ENCODE data around the gene ADAMTSL4. TPM values are rescaled to one million over a fixed set of nuclear protein-coding genes. Genes with fewer than 3 reads are reported as not detected.
A peak's percentile ranks its signal among the peaks of the same experiment; 100 is the strongest.

The ADAMTSL4 gene
- polyA plus RNA-seq, 1 of the 3 experiments (the other 2 are of a cell fraction) = 3.4 TPM

DNA sequence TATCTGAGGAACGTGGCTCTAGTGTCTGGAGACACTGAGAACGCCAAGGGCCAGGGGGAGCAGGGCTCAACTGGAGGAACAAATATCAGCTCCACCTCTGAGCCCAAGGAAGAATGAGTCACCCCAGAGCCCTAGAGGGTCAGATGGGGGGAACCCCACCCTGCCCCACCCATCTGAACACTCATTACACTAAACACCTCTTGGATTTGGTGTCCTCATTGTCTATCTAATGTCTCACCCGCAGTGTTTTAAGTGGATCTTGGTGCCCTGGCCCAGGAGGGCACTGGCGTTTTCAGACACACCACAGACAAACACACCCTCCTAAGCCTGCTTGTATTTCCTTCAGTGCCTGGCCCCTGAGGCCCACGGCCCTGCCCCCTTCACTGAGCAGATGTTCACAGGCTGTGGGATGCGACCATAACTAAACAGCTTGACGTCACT, 35.8 kb upstream of the ADAMTSL4 start:
- Histone ChIP-seq H3K9ac (no peak overlapping the region), H3K79me2 (ENCODE audit: insufficient read depth) (peaks cover 10% of the 10 kb centered on the region), H3K36me3 (replicated peaks in 1 of 2; ENCODE audit: control insufficient read depth in 1 of 2, insufficient read depth in 2 of 2, low read length in 1 of 2) (no peaks in the 10 kb centered on the region), H3K9me3 (no peaks in the 10 kb centered on the region), H3K4me3 (ENCODE audit: low read depth in 2 of 2, low read length in 1 of 2) (no peak overlapping the region), H2AFZ (ENCODE audit: low read depth) (no peak overlapping the region), H3F3A (replicated peaks; ENCODE audit: insufficient read depth) (peaks cover 3% of the 10 kb centered on the region), H3K27me3 (ENCODE audit: insufficient read depth) (no peaks in the 10 kb centered on the region), H3K27ac (ENCODE audit: low read depth in 2 of 2, low read length in 1 of 2) (no peak overlapping the region), H4K20me1 (ENCODE audit: insufficient read depth) (no peaks in the 10 kb centered on the region), H3K9me2 (no peaks in the 10 kb centered on the region), H3K4me2 (no peak overlapping the region), H3K4me1 (ENCODE audit: control insufficient read depth in 1 of 2, insufficient read depth in 2 of 2, low read depth in 1 of 2, low read length in 1 of 2) (peaks cover 3 to 8% of the 10 kb centered on the region in 2 experiments; a peak in 2 of 4 replicates)
- TF ChIP-seq POLR2AphosphoS5 (IDR thresholded peaks at IDR 0.05; ENCODE audit: low read depth, low read length) (no peak), ELF1 (IDR thresholded peaks at IDR 0.05) (no peak), JUND (IDR thresholded peaks at IDR 0.05) (no peak), RXRA (IDR thresholded peaks at IDR 0.05; ENCODE audit: borderline replicate concordance, low read depth) (no peak), GATA2 (CRISPR knock-in tag; IDR thresholded peaks at IDR 0.05) (no peak)
- no peak for DNase-seq
- WGBS (ENCODE audit: low lambda C conversion rate) = 94% methylated on average over 7 of the region's 7 CpGs
- ChIA-PET CTCF (interaction anchor here (1.5 to 3.1 kb wide), 2 partner anchors 46 to 257 kb away, joined by 5 to 9 read pairs; no protein-coding TSS in a partner anchor), POLR2A (no interaction called here)

DNA sequence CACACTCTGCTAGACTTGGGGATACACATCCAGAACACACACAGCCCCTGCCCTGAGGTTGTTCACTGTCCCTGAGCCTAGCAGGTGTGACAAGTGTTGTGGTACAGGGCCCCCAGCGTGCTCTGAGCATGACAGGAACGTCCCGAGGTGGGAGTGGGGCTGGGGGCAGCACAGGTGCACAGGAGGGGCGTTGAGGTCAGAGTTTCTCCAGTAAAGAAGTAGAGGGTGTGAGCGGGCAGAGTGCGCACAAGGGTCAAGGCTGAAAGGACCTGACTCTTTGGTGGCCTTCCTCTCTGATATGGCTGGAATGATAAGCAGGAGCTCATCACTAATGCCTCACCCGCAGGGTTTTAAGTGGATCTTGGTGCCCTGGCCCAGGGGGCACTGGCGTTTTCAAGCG, 34.9 kb upstream of the ADAMTSL4 start:
- peak overlapping the region; percentile 75; the same call in 1 of the 2 replicates for H3K4me2 ChIP-seq
- 92% methylated on average over 9 of the region's 9 CpGs for WGBS (ENCODE audit: low lambda C conversion rate)
- H3K27me3 ChIP-seq (ENCODE audit: insufficient read depth) = no peaks in the 10 kb centered on the region
- H3K4me1 ChIP-seq (ENCODE audit: control insufficient read depth in 1 of 2, insufficient read depth in 2 of 2, low read depth in 1 of 2, low read length in 1 of 2) = peaks cover 2 to 4% of the 10 kb centered on the region in 2 experiments; a peak in 1 of 4 replicates
- H3F3A ChIP-seq (replicated peaks; ENCODE audit: insufficient read depth) = peaks cover 3% of the 10 kb centered on the region
- no peaks in the 10 kb centered on the region for H3K36me3 ChIP-seq (replicated peaks in 1 of 2; ENCODE audit: control insufficient read depth in 1 of 2, insufficient read depth in 2 of 2, low read length in 1 of 2)
- no peak overlapping the region; a peak in 1 of 4 replicates for H3K27ac ChIP-seq (ENCODE audit: low read depth in 2 of 2, low read length in 1 of 2)
- H4K20me1 ChIP-seq (ENCODE audit: insufficient read depth) = no peaks in the 10 kb centered on the region
- ChIA-PET CTCF (interaction anchor here (1.5 to 3.3 kb wide), 3 partner anchors 45 to 258 kb away, joined by 5 to 19 read pairs (median 9); no protein-coding TSS in a partner anchor), POLR2A (no interaction called here)
- no peak overlapping the region for H3K4me3 ChIP-seq (ENCODE audit: low read depth in 2 of 2, low read length in 1 of 2)
- no peaks in the 10 kb centered on the region for H3K9me2 ChIP-seq
- no peaks in the 10 kb centered on the region for H3K9me3 ChIP-seq
- no peak overlapping the region for H3K9ac ChIP-seq
- peaks cover 2% of the 10 kb centered on the region; the same call in 1 of the 2 replicates for H3K79me2 ChIP-seq (ENCODE audit: insufficient read depth)
- H2AFZ ChIP-seq (ENCODE audit: low read depth) = 0 out of 2 replicates have a peak overlapping the region, but pooled peaks have one; percentile 84
- no peak for DNase-seq
- TF ChIP-seq NRF1 (IDR thresholded peaks at IDR 0.05; ENCODE audit: low read depth, low read length) (no peak), MXI1 (IDR thresholded peaks at IDR 0.05; ENCODE audit: low read depth, low read length) (no peak), YY1 (IDR thresholded peaks at IDR 0.05; ENCODE audit: low read depth) (no peak), CHD2 (IDR thresholded peaks at IDR 0.05; ENCODE audit: low read length, partially characterized antibody) (no peak), FOSL2 (IDR thresholded peaks at IDR 0.05; ENCODE audit: borderline replicate concordance, low read depth) (no peak), EP300 (IDR thresholded peaks at IDR 0.05; ENCODE audit: borderline replicate concordance in 1 of 2, low read depth in 1 of 2, low read length in 1 of 2) (no peak), FOXM1 (IDR thresholded peaks at IDR 0.05; ENCODE audit: low read depth) (no peak), SMC3 (IDR thresholded peaks at IDR 0.05; ENCODE audit: low read depth, low read length) (no peak)

GRCh38 chr1:150514913-150515327, 34.3 kb upstream of the ADAMTSL4 start:
- Histone ChIP-seq H3F3A (replicated peaks; ENCODE audit: insufficient read depth) (peaks cover 4% of the 10 kb centered on the region), H3K4me3 (ENCODE audit: low read depth in 2 of 2, low read length in 1 of 2) (peak overlapping the region; percentile 59 to 70), H3K79me2 (ENCODE audit: insufficient read depth) (no peaks in the 10 kb centered on the region), H3K9ac (peak overlapping the region; percentile 75), H4K20me1 (ENCODE audit: insufficient read depth) (no peaks in the 10 kb centered on the region), H2AFZ (ENCODE audit: low read depth) (peak overlapping the region; percentile 84), H3K27ac (ENCODE audit: low read depth in 2 of 2, low read length in 1 of 2) (peak overlapping the region; percentile 58 to 80), H3K36me3 (replicated peaks in 1 of 2; ENCODE audit: control insufficient read depth in 1 of 2, insufficient read depth in 2 of 2, low read length in 1 of 2) (no peaks in the 10 kb centered on the region), H3K9me3 (no peaks in the 10 kb centered on the region), H3K27me3 (ENCODE audit: insufficient read depth) (no peaks in the 10 kb centered on the region), H3K4me2 (peak overlapping the region; percentile 75), H3K9me2 (no peaks in the 10 kb centered on the region), H3K4me1 (ENCODE audit: control insufficient read depth in 1 of 2, insufficient read depth in 2 of 2, low read depth in 1 of 2, low read length in 1 of 2) (peaks cover 2 to 4% of the 10 kb centered on the region in 2 experiments; a peak in 1 of 4 replicates)
- 37% methylated on average over 14 of the region's 21 CpGs for WGBS (ENCODE audit: low lambda C conversion rate)
- ChIA-PET CTCF (interaction anchor here (0.8 to 4.6 kb wide), 7 partner anchors 11 to 259 kb away, joined by 3 to 34 read pairs (median 4); no protein-coding TSS in a partner anchor), POLR2A (interaction anchor here (0.6 to 1.5 kb wide), 8 partner anchors 10 to 210 kb away, joined by 3 to 5 read pairs (median 3); partner anchors contain the start of gene ENSA)
- no peak for DNase-seq
- no peak for TF ChIP-seq EZH2phosphoT487 (IDR thresholded peaks at IDR 0.05; ENCODE audit: borderline replicate concordance, low read depth)
- TF ChIP-seq NRF1 (IDR thresholded peaks at IDR 0.05; ENCODE audit: low read depth, low read length) = no peak
- TF ChIP-seq NFIC (IDR thresholded peaks at IDR 0.05; ENCODE audit: borderline replicate concordance) = no peak
- no peak for TF ChIP-seq FOXM1 (IDR thresholded peaks at IDR 0.05; ENCODE audit: low read depth)
- TF ChIP-seq YY1 (IDR thresholded peaks at IDR 0.05; ENCODE audit: low read depth) = no peak
- TF ChIP-seq TCF12 (IDR thresholded peaks at IDR 0.05) = no peak
- TF ChIP-seq RCOR1 (IDR thresholded peaks at IDR 0.05; ENCODE audit: low read length) = no peak
- TF ChIP-seq MEF2A (IDR thresholded peaks at IDR 0.05; ENCODE audit: borderline replicate concordance, low read depth) = no peak
- no peak for TF ChIP-seq RAD21 (IDR thresholded peaks at IDR 0.05; ENCODE audit: low read length)
- no peak for TF ChIP-seq RFX5 (IDR thresholded peaks at IDR 0.05; ENCODE audit: low read length)
- TF ChIP-seq GABPA (IDR thresholded peaks at IDR 0.05; ENCODE audit: low read depth) = no peak
- no peak for TF ChIP-seq FOXJ3 (CRISPR knock-in tag; IDR thresholded peaks at IDR 0.05)
- TF ChIP-seq TEAD4 (IDR thresholded peaks at IDR 0.05; ENCODE audit: borderline replicate concordance, insufficient read depth) = no peak
- no peak for TF ChIP-seq FOSL2 (IDR thresholded peaks at IDR 0.05; ENCODE audit: borderline replicate concordance, low read depth)
- TF ChIP-seq CTCF (IDR thresholded peaks at IDR 0.05) = no peak

Measured in SK-N-SH (cell line).